ENCODE results near the gene OXLD1.
"Not testable (repeated sequence)": the region's sequence is repeated elsewhere in the genome, so short reads cannot be mapped to it uniquely, and the experiment has no call there.

OXLD1 gene

GRCh38 chr17:81681672-81682071 lies 15.3 kb upstream of the OXLD1 start (continued):
- TF ChIP-seq ZNF169 (tag by site-specific recombination; IDR thresholded peaks at IDR 0.05), result no peak
- peak; percentile 39 for TF ChIP-seq ZBTB8A (tag by site-specific recombination; IDR thresholded peaks at IDR 0.05)
- peak; percentile 99 for TF ChIP-seq GLIS1 (tag by site-specific recombination; IDR thresholded peaks at IDR 0.05)
- TF ChIP-seq ZNF341 (tag by site-specific recombination; IDR thresholded peaks at IDR 0.05; ENCODE audit: low read depth), result peak; percentile 31; the same call in 1 of the 2 replicates

- Histone ChIP-seq H3K27ac (ENCODE audit: extremely low read depth, low read depth, low read length) (no peak overlapping the region), H3K4me3 (ENCODE audit: low read depth, low read length) (no peak overlapping the region), H3K9me3 (ENCODE audit: control insufficient read depth, insufficient read depth, low read depth, low read length) (no peaks in the 10 kb centered on the region), H3K4me1 (ENCODE audit: control insufficient read depth, insufficient read depth, low read length) (peaks cover 4% of the 10 kb centered on the region), H3K36me3 (ENCODE audit: control insufficient read depth in 2 of 2, insufficient read depth in 1 of 2, low read length in 2 of 2) (peaks cover 1 to 23% of the 10 kb centered on the region in 2 experiments; a peak in 2 of 3 replicates)
- ChIA-PET CTCF (interaction anchor here (0.8 kb wide), 1 partner anchor 13 kb away, joined by 3 read pairs; no protein-coding TSS in a partner anchor), POLR2A (interaction anchor here (0.7 to 2.9 kb wide), 5 partner anchors 13 to 43 kb away, joined by 3 to 14 read pairs (median 3); partner anchors contain the start of genes CCDC137, MRPL12, NPLOC4 and OXLD1)
- TF ChIP-seq ZNF433 (tag by site-specific recombination; IDR thresholded peaks at IDR 0.05; ENCODE audit: low read depth), result no peak
- no peak for TF ChIP-seq ZNF510 (tag by site-specific recombination; IDR thresholded peaks at IDR 0.05; ENCODE audit: insufficient replicate concordance)
- peak; percentile 42; the same call in 1 of the 2 replicates for TF ChIP-seq SCRT2 (tag by site-specific recombination; IDR thresholded peaks at IDR 0.05)
- TF ChIP-seq ZBTB6 (tag by site-specific recombination; IDR thresholded peaks at IDR 0.05), result no peak
Measured at GRCh38 chr17:81680150-81680549, 13.7 kb upstream of the OXLD1 start.

- Histone ChIP-seq H3K4me1 (ENCODE audit: control insufficient read depth, insufficient read depth, low read length) (no peaks in the 10 kb centered on the region), H3K27ac (ENCODE audit: extremely low read depth, low read depth, low read length) (no peak overlapping the region), H3K9me3 (ENCODE audit: control insufficient read depth, insufficient read depth, low read depth, low read length) (no peaks in the 10 kb centered on the region), H3K4me3 (ENCODE audit: low read depth, low read length) (no peak overlapping the region), H3K36me3 (ENCODE audit: control insufficient read depth in 2 of 2, insufficient read depth in 1 of 2, low read length in 2 of 2) (peaks cover 18 to 49% of the 10 kb centered on the region in 2 experiments; a peak in 2 of 3 replicates)
- no peak for TF ChIP-seq MZF1 (tag by site-specific recombination; IDR thresholded peaks at IDR 0.05; ENCODE audit: borderline replicate concordance)
- no peak for TF ChIP-seq SALL2 (tag by site-specific recombination; IDR thresholded peaks at IDR 0.05; ENCODE audit: borderline replicate concordance)
- no peak for TF ChIP-seq CTCF (tag by site-specific recombination; IDR thresholded peaks at IDR 0.05)
- TF ChIP-seq ZNF175 (tag by site-specific recombination; IDR thresholded peaks at IDR 0.05), result no peak
- TF ChIP-seq ZNF555 (tag by site-specific recombination; conservative IDR thresholded peaks at IDR 0.05), result no peak
- ChIA-PET POLR2A (interaction anchor here (0.7 to 2.0 kb wide), 2 partner anchors 26 kb away, joined by 4 to 13 read pairs; partner anchors contain the start of gene MRPL12), CTCF (interaction anchor here (0.6 to 2.6 kb wide), 5 partner anchors 7 to 79 kb away, joined by 3 to 9 read pairs (median 6); partner anchors contain the start of genes ARL16, HGS and MRPL12)
Measured at GRCh38 chr17:81676906-81677305, 10.5 kb upstream of the OXLD1 start.

GRCh38 chr17:81675515-81676221 lies 9.3 kb upstream of the OXLD1 start:
- H3K9me3 ChIP-seq (ENCODE audit: control insufficient read depth, insufficient read depth, low read depth, low read length); H3K4me3 ChIP-seq (ENCODE audit: low read depth, low read length); H3K4me1 ChIP-seq (ENCODE audit: control insufficient read depth, insufficient read depth, low read length); H3K27ac ChIP-seq (ENCODE audit: extremely low read depth, low read depth, low read length): not testable (repeated sequence)
- POLR2A ChIA-PET, result interaction anchor here (0.6 to 2.7 kb wide), 7 partner anchors 9 to 76 kb away, joined by 3 to 18 read pairs (median 3); partner anchors contain the start of genes ARL16, HGS, MRPL12 and NPLOC4
- CTCF ChIA-PET, result interaction anchor here (0.7 to 2.6 kb wide), 11 partner anchors 9 to 360 kb away, joined by 3 to 9 read pairs (median 6); partner anchors contain the start of genes ARL16, HGS, MRPL12 and SLC25A10
- peaks cover 24 to 50% of the 10 kb centered on the region in 2 experiments; a peak in 2 of 3 replicates for H3K36me3 ChIP-seq (ENCODE audit: control insufficient read depth in 2 of 2, insufficient read depth in 1 of 2, low read length in 2 of 2)
- TF ChIP-seq ZBTB8A (tag by site-specific recombination; IDR thresholded peaks at IDR 0.05), result 0 out of 2 replicates have a peak, but pooled peaks have one; percentile 30
- 0 out of 2 replicates have a peak, but pooled peaks have one; percentile 10 for TF ChIP-seq GLIS1 (tag by site-specific recombination; IDR thresholded peaks at IDR 0.05)
- TF ChIP-seq GLIS2 (tag by site-specific recombination; IDR thresholded peaks at IDR 0.05), result peak; percentile 51; the same call in 1 of the 2 replicates
- TF ChIP-seq ZNF2 (tag by site-specific recombination; IDR thresholded peaks at IDR 0.05), result peak; percentile 72; the same call in 1 of the 2 replicates
- TF ChIP-seq ZNF654 (tag by site-specific recombination; IDR thresholded peaks at IDR 0.05; ENCODE audit: low read depth), result peak; percentile 71
- TF ChIP-seq IKZF3 (tag by site-specific recombination; IDR thresholded peaks at IDR 0.05), result peak; percentile 56; the same call in 1 of the 2 replicates
- peak; percentile 41; the same call in 1 of the 2 replicates for TF ChIP-seq ZEB2 (tag by site-specific recombination; IDR thresholded peaks at IDR 0.05)
- peak; percentile 92; the same call in 1 of the 2 replicates for TF ChIP-seq SCRT1 (tag by site-specific recombination; IDR thresholded peaks at IDR 0.05; ENCODE audit: borderline replicate concordance)
- TF ChIP-seq SCRT2 (tag by site-specific recombination; IDR thresholded peaks at IDR 0.05), result peak; percentile 97
- TF ChIP-seq CTCF (tag by site-specific recombination; IDR thresholded peaks at IDR 0.05), result peak; percentile 73
